Choroid plexus epithelial cell (primary cell): Measurements from ENCODE around the gene RASSF8.

Experiments
- DNase-seq: peaks from one replicate; pipeline ENCODE4 v3.0.0-alpha.2; 2010; ENCODE audit warnings: low read depth
- H3K4me3 ChIP-seq: 2 replicates; pipeline ENCODE4 v1.5.1; 2011; ENCODE audit warnings: low read depth, mild to moderate bottlenecking, control low read depth, low read length, moderate library complexity
- CTCF ChIP-seq: conservative IDR thresholded peaks from 2 replicates; pipeline ENCODE4 v1.5.1; 2011; ENCODE audit warnings: low read depth, mild to moderate bottlenecking, control low read depth, inconsistent platforms, low read length, moderate library complexity

The RASSF8 gene

GRCh38 chr12:25981597-25981996, 23.1 kb downstream of the RASSF8 start:
- no peak overlapping the region for H3K4me3 ChIP-seq
- TF ChIP-seq CTCF: no peak
- no peak for DNase-seq

GRCh38 chr12:25982416-25982815, 23.9 kb downstream of the RASSF8 start:
- DNase-seq: no peak
- no peak overlapping the region for H3K4me3 ChIP-seq
- no peak for TF ChIP-seq CTCF

GRCh38 chr12:25983625-25984024, 25.1 kb downstream of the RASSF8 start:
- no peak overlapping the region for H3K4me3 ChIP-seq
- TF ChIP-seq CTCF: no peak
- DNase-seq: no peak

GRCh38 chr12:25984759-25985158, 26.3 kb downstream of the RASSF8 start:
- H3K4me3 ChIP-seq: no peak overlapping the region
- no peak for DNase-seq
- no peak for TF ChIP-seq CTCF

GRCh38 chr12:25985316-25986175, 27.1 kb downstream of the RASSF8 start:
- TF ChIP-seq CTCF: no peak
- no peak for DNase-seq
- no peak overlapping the region for H3K4me3 ChIP-seq

GRCh38 chr12:25986180-25986579, 27.7 kb downstream of the RASSF8 start:
- no peak for DNase-seq
- no peak for TF ChIP-seq CTCF
- no peak overlapping the region for H3K4me3 ChIP-seq

GRCh38 chr12:25988505-25988904, 30.0 kb downstream of the RASSF8 start:
- H3K4me3 ChIP-seq: no peak overlapping the region
- DNase-seq: no peak
- no peak for TF ChIP-seq CTCF
